Common myeloid progenitor, CD34-positive (primary cell): ENCODE data around the gene ANKRD40.

ENCODE experiments used
- CTCF ChIA-PET: fragments of 350-600 bp; sonication (Branson Sonifier 250); formaldehyde crosslinking; loops from one replicate; lab custom pipeline; 2021; ENCODE audit warnings: antibody characterized with exemption; lab: Charles Lee
- POLR2A ChIA-PET: fragments of 350-600 bp; sonication (Branson Sonifier 250); formaldehyde crosslinking; loops from one replicate; lab custom pipeline; 2021; ENCODE audit warnings: antibody characterized with exemption; lab: Charles Lee
- DNase-seq, 3 donors: peaks; one replicate each; pipeline versions ENCODE4 v3.0.0 to v3.0.0-alpha.2; 2013
- H3K27ac ChIP-seq, 2 experiments: 1 replicate in 1 of 2; 2 replicates in 1 of 2; pipeline ENCODE4 v1.7.0; 2013; ENCODE audit warnings: inconsistent platforms in 2 of 2, low read length in 2 of 2, mild to moderate bottlenecking in 2 of 2, low read depth in 1 of 2, moderate library complexity in 1 of 2; ENCODE audit not compliant: severe bottlenecking in 2 of 2, insufficient read depth in 1 of 2, poor library complexity in 1 of 2
- H3K27me3 ChIP-seq, 5 experiments: replicated peaks in 2 of 5; 1 replicate in 3 of 5; 2 replicates in 2 of 5; pipeline versions ENCODE4 v1.6.1 to v1.7.0; 2013; ENCODE audit warnings: low read length in 4 of 5, mild to moderate bottlenecking in 2 of 5, moderate library complexity in 2 of 5, inconsistent platforms in 1 of 5; ENCODE audit not compliant: insufficient read depth in 5 of 5, control insufficient read depth in 4 of 5
- H3K36me3 ChIP-seq, 4 experiments: 1 replicate in 2 of 4; 2 replicates in 2 of 4; pipeline versions ENCODE4 v1.6.1 to v1.7.0; 2013; ENCODE audit warnings: low read length in 3 of 4, control low read depth in 1 of 4, mild to moderate bottlenecking in 1 of 4; ENCODE audit not compliant: control insufficient read depth in 4 of 4, insufficient read depth in 4 of 4
- H3K4me1 ChIP-seq, 4 experiments: 1 replicate in 3 of 4; 2 replicates in 1 of 4; pipeline versions ENCODE4 v1.6.1 to v1.7.1; 2013; ENCODE audit warnings: low read length in 3 of 4, mild to moderate bottlenecking in 3 of 4, control low read depth in 1 of 4, inconsistent platforms in 1 of 4, moderate library complexity in 1 of 4; ENCODE audit not compliant: control insufficient read depth in 4 of 4, insufficient read depth in 4 of 4; ENCODE audit errors: control extremely low read depth in 1 of 4
- H3K4me3 ChIP-seq, 7 experiments: 1 replicate in 4 of 7; 2 replicates in 3 of 7; pipeline versions ENCODE4 v1.5.1 to v1.7.0; 2013; ENCODE audit warnings: mild to moderate bottlenecking in 7 of 7, low read length in 6 of 7, moderate library complexity in 6 of 7, inconsistent platforms in 2 of 7, low read depth in 2 of 7, control low read depth in 1 of 7; ENCODE audit not compliant: insufficient read depth in 4 of 7, control insufficient read depth in 1 of 7; ENCODE audit errors: extremely low read depth in 1 of 7
- H3K9me3 ChIP-seq, 5 experiments: 1 replicate in 4 of 5; 2 replicates in 1 of 5; pipeline versions ENCODE4 v1.6.1 to v1.7.1; 2013; ENCODE audit warnings: low read length in 4 of 5, mild to moderate bottlenecking in 2 of 5, inconsistent platforms in 1 of 5, low read depth in 1 of 5, moderate library complexity in 1 of 5; ENCODE audit not compliant: control insufficient read depth in 4 of 5, insufficient read depth in 2 of 5; ENCODE audit errors: control extremely low read depth in 1 of 5
- WGBS: methylation state at CpG from one replicate; pipeline ENCODE4 v1.1.5; 2013; ENCODE audit not compliant: insufficient coverage; 5-methylcytosine and 5-hydroxymethylcytosine counted together

Gene ANKRD40

GRCh38 chr17:50690887-50691549 lies 16.7 kb downstream of the ANKRD40 start:
- POLR2A ChIA-PET: no interaction called here
- CTCF ChIA-PET: interaction anchor here (0.7 to 2.3 kb wide), 6 partner anchors 12 to 139 kb away, joined by 3 to 6 read pairs (median 4); no protein-coding TSS in a partner anchor
- H3K9me3 ChIP-seq: no peaks in the 10 kb centered on the region
- DNase-seq: no peak
- no peak overlapping the region for H3K4me3 ChIP-seq
- no peaks in the 10 kb centered on the region for H3K27me3 ChIP-seq
- whole genome bisulfite sequencing: 99% methylated on average over 9 of the region's 9 CpGs
- H3K36me3 ChIP-seq: peaks cover 17 to 31% (median 28%) of the 10 kb centered on the region in 4 experiments
- peaks cover 0 to 5% (median 0%) of the 10 kb centered on the region in 4 experiments for H3K4me1 ChIP-seq
- no peak overlapping the region for H3K27ac ChIP-seq

- Histone ChIP-seq H3K9me3 (no peaks in the 10 kb centered on the region), H3K27me3 (no peaks in the 10 kb centered on the region), H3K4me1 (peaks cover 0 to 5% (median 0%) of the 10 kb centered on the region in 4 experiments), H3K27ac (no peak overlapping the region), H3K4me3 (no peak overlapping the region), H3K36me3 (peaks cover 9 to 23% (median 20%) of the 10 kb centered on the region in 4 experiments)
- POLR2A ChIA-PET: no interaction called here
- DNase-seq: no peak
- 94% methylated on average over 14 of the region's 19 CpGs for whole genome bisulfite sequencing
- CTCF ChIA-PET: interaction anchor here (1.0 to 2.3 kb wide), 2 partner anchors 13 to 14 kb away, joined by 3 to 6 read pairs; no protein-coding TSS in a partner anchor
These were observed 17.5 kb downstream of the ANKRD40 start for GRCh38 chr17:50689956-50690886.

DNA sequence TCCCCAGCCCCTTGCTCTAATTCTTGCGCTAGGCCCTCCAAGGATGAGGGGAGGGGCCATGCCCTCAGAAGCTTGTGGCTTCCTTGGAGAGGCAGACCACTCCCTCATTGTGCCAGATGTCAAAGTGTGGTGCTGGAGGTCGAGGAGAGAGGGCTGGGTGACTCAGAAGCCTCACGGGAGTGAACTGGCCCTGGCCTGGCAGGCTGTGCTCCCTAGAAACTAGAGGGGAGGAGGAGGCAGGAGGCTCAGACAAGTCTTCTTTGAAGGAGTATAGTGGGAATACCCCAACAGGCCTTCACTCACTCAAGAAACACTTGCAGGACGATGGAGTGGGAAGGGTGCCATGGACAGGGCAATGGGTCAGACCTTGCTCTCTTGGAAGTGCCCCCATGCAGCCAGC lies 18.5 kb downstream of the ANKRD40 start:
- peaks cover 7 to 19% (median 14%) of the 10 kb centered on the region in 4 experiments for H3K36me3 ChIP-seq
- ChIA-PET POLR2A (no interaction called here), CTCF (no interaction called here)
- WGBS: 73% methylated on average over 1 of the region's 4 CpGs
- peak in 2 of 3 donors; percentile 43 to 60 for DNase-seq
- no peak overlapping the region for H3K4me3 ChIP-seq
- H3K9me3 ChIP-seq: no peaks in the 10 kb centered on the region
- peaks cover 0 to 5% (median 0%) of the 10 kb centered on the region in 4 experiments for H3K4me1 ChIP-seq
- H3K27me3 ChIP-seq: peaks cover 0 to 3% (median 0%) of the 10 kb centered on the region in 5 experiments
- no peak overlapping the region for H3K27ac ChIP-seq

DNA sequence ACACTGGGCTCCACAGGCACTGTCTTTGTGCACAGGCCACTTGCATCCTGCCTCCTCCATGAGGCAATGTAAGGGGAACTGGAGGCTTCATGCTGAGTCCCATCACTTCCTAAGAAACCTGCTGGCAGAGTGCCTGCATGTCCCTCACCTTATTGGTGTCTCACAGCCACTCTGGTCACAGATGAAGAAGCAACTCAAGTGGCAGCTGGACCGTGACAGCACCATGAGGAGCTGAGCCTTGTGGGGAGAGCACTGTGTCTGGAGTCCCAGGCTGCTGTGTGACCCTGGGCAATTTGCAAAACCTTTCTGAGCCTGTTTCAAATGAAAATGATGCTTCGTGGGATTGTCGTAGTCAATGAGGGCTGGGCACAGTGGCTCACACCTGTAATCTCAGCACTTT lies 19.5 kb downstream of the ANKRD40 start:
- CTCF ChIA-PET: no interaction called here
- peaks cover 0 to 5% (median 0%) of the 10 kb centered on the region in 4 experiments for H3K4me1 ChIP-seq
- peaks cover 0 to 4% (median 0%) of the 10 kb centered on the region in 5 experiments for H3K27me3 ChIP-seq
- no peak overlapping the region for H3K27ac ChIP-seq
- POLR2A ChIA-PET: no interaction called here
- WGBS: 100% methylated on average over 1 of the region's 3 CpGs
- no peaks in the 10 kb centered on the region for H3K9me3 ChIP-seq
- H3K36me3 ChIP-seq: peaks cover 2 to 11% (median 7%) of the 10 kb centered on the region in 4 experiments
- H3K4me3 ChIP-seq: no peak overlapping the region
- DNase-seq: no peak

DNA sequence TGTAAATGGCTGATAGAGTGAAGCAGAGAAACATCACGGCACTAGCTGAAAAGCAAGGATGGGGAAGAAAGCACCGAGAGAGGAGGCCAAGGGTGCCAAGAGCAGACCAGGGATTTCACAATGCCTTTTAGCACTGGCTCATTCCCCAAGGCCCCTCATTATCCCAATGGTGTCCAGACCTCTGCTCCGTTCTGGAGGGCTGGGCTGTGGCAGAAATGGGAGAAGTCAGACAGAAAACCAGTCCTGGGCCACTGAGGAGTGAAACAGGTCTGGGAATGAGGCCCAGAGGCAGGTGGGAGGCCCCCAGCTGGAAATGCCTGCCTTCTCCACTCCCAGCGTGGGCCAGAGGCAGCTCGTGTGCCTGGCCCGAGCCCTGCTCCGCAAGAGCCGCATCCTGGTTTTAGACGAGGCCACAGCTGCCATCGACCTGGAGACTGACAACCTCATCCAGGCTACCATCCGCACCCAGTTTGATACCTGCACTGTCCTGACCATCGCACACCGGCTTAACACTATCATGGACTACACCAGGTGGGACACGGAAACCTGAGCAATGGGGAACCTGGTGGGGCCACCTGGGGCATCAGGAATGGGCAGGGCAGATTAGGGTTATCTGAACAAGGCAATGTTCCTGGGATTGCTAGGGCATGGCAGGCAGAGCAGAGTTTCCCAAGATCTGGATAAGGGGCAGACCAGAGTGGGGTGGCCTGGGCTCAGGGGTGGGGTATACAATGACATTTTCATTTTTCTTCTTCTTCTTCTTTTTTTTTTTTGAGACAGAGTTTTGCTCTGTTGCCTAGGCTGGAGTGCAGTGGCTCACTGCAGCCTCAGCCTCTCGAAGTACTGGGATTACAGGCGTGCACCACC lies 20.3 kb downstream of the ANKRD40 start:
- no peak overlapping the region for H3K27ac ChIP-seq
- CTCF ChIA-PET: interaction anchor here (1.1 to 3.0 kb wide), 2 partner anchors 33 to 61 kb away, joined by 3 to 14 read pairs; no protein-coding TSS in a partner anchor
- POLR2A ChIA-PET: no interaction called here
- no peak overlapping the region for H3K4me3 ChIP-seq
- DNase-seq: no peak
- H3K36me3 ChIP-seq: peaks cover 0 to 4% (median under 1%) of the 10 kb centered on the region in 4 experiments
- no peaks in the 10 kb centered on the region for H3K9me3 ChIP-seq
- H3K4me1 ChIP-seq: peaks cover 0 to 5% (median 0%) of the 10 kb centered on the region in 4 experiments
- H3K27me3 ChIP-seq: peaks cover 0 to 4% (median 0%) of the 10 kb centered on the region in 5 experiments
- 98% methylated on average over 15 of the region's 16 CpGs for WGBS

DNA sequence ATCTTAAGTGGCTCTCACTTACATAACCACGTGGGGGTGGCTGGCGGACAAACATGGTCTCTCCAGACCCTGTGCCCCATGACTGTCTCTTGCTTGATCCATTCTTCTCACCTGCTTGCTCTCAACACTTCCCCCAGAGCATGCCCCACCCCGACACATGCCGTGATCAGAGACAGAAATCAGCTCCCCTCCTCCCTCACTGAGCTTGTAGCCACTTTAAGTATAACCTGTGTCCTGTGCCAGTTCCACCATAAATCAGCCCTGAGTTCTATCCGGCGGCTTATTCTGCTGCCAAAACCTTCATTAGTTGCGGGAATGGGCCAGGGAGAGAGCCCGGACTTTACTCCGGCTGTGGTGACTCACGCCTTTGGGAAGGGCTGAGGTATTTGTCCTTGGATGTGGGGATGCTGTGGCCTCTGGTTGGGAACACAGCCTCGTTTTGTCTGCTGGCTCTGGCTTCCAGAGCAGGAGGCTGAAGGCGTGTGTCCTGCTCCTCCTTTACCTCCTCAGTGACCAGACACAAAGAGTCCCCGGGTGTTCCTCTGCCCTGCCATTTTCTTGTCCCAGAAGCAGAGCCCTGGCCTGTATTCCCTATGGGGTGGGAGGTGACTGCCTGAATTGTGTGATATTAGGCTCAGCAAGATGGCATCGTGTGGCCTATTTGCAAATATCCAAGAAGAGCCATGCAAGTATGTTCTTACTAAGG lies 21.1 kb downstream of the ANKRD40 start:
- no peak overlapping the region for H3K27ac ChIP-seq
- WGBS: 97% methylated on average over 12 of the region's 14 CpGs
- H3K4me1 ChIP-seq: peaks cover 0 to 5% (median 0%) of the 10 kb centered on the region in 4 experiments
- H3K36me3 ChIP-seq: no peaks in the 10 kb centered on the region
- DNase-seq: no peak
- ChIA-PET POLR2A (no interaction called here), CTCF (interaction anchor here (1.1 to 3.0 kb wide), 2 partner anchors 33 to 60 kb away, joined by 3 to 14 read pairs; no protein-coding TSS in a partner anchor)
- peaks cover 0 to 4% (median 0%) of the 10 kb centered on the region in 5 experiments for H3K27me3 ChIP-seq
- H3K4me3 ChIP-seq: no peak overlapping the region
- no peaks in the 10 kb centered on the region for H3K9me3 ChIP-seq
